Kidney tubule cell (primary cell): Measurements from ENCODE around the gene RUFY3.

ENCODE experiments used
- DNase-seq: peaks from one replicate; pipeline ENCODE4 v3.0.0-alpha.2; 2018; ENCODE audit warnings: low spot score

RUFY3 gene

GRCh38 chr4:70841951-70842350, 120.2 kb downstream of the RUFY3 start:
- DNase-seq, result no peak

GRCh38 chr4:70842761-70843435, 121.1 kb downstream of the RUFY3 start:
- peak; percentile 25 for DNase-seq

GRCh38 chr4:70844180-70844579, 122.4 kb downstream of the RUFY3 start:
- peak; percentile 40 for DNase-seq

GRCh38 chr4:70849291-70849690, 127.5 kb downstream of the RUFY3 start:
- no peak for DNase-seq

- DNase-seq, result no peak
These were observed 133.7 kb downstream of the RUFY3 start for GRCh38 chr4:70855464-70855863.
